ENCODE results near the gene HHAT.

GRCh38 chr1:210359255-210359654 is 30.6 kb downstream of the HHAT start:
- TF ChIP-seq CTCF (conservative IDR thresholded peaks at IDR 0.05) (no peak), ZFX (IDR thresholded peaks at IDR 0.05) (no peak)
